Nephron (organoid): ENCODE measurements around the gene SLC43A2.

Source experiments
- H3K27ac Mint-ChIP-seq, 3 experiments: 2 replicates each; pipeline ENCODE4 v1.8.0; 2020; ENCODE audit warnings: mixed read lengths in 3 of 3, mild to moderate bottlenecking in 2 of 3, moderate library complexity in 1 of 3
- H3K27me3 Mint-ChIP-seq: 2 replicates; pipeline ENCODE4 v1.8.0; 2021; ENCODE audit warnings: low read depth, mild to moderate bottlenecking, moderate library complexity, mixed read lengths
- H3K36me3 Mint-ChIP-seq: 2 replicates; pipeline ENCODE4 v1.8.0; 2020; ENCODE audit warnings: low read depth, mixed read lengths
- H3K4me1 Mint-ChIP-seq: 2 replicates; pipeline ENCODE4 v1.8.0; 2020; ENCODE audit warnings: mixed read lengths
- H3K4me3 Mint-ChIP-seq, 3 experiments: 2 replicates each; pipeline ENCODE4 v1.8.0; 2020; ENCODE audit warnings: mild to moderate bottlenecking in 3 of 3, mixed read lengths in 3 of 3, moderate library complexity in 2 of 3
- H3K9me3 Mint-ChIP-seq: 2 replicates; pipeline ENCODE4 v1.8.0; 2020; ENCODE audit warnings: mixed read lengths
- TF ChIP-seq, protein P1 (sequence below), 3 experiments: fragments of 200-600 bp; sonication (generic); IDR thresholded peaks; one replicate each; pipeline ENCODE4 v1.5.0; 2021; ENCODE audit warnings: antibody characterized with exemption in 3 of 3; ENCODE audit not compliant: unreplicated experiment in 3 of 3

The SLC43A2 gene

DNA sequence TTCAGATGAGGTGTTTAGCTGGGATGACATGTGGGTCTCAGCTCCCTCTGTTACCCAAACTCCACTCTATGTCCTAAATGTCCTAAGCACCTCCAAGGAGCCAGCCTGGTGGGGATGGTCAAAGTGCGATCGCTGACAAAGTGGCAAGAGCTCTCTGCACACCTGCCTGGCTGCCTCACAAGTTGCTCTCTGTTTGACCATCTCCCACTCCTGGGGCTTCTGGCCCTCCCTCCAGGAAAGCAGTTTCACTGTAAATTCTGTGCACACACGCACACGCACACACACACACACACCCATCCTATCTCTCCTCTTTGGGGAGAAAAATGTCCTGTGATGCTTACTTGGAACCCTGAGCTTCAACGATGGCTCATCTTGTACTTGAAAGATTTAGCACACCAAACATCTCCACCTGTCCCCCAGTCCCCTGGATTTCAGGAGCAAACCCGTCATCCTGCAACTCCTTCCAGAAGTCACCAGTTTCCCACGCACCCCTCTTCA, 67.7 kb downstream of the SLC43A2 start:
- Mint-ChIP-seq H3K9me3 (no peaks in the 10 kb centered on the region), H3K27ac (peak overlapping the region; percentile 89 to 95 (median 91)), H3K27me3 (peaks cover 9% of the 10 kb centered on the region), H3K36me3 (peaks cover 12% of the 10 kb centered on the region), H3K4me3 (peak overlapping the region; percentile 87 to 91 (median 90)), H3K4me1 (peaks cover 50% of the 10 kb centered on the region)
- TF ChIP-seq, protein P1, sequence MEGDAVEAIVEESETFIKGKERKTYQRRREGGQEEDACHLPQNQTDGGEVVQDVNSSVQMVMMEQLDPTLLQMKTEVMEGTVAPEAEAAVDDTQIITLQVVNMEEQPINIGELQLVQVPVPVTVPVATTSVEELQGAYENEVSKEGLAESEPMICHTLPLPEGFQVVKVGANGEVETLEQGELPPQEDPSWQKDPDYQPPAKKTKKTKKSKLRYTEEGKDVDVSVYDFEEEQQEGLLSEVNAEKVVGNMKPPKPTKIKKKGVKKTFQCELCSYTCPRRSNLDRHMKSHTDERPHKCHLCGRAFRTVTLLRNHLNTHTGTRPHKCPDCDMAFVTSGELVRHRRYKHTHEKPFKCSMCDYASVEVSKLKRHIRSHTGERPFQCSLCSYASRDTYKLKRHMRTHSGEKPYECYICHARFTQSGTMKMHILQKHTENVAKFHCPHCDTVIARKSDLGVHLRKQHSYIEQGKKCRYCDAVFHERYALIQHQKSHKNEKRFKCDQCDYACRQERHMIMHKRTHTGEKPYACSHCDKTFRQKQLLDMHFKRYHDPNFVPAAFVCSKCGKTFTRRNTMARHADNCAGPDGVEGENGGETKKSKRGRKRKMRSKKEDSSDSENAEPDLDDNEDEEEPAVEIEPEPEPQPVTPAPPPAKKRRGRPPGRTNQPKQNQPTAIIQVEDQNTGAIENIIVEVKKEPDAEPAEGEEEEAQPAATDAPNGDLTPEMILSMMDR (IDR thresholded peaks at IDR 0.05; ENCODE audit: unreplicated experiment in 3 of 3): no peak

DNA sequence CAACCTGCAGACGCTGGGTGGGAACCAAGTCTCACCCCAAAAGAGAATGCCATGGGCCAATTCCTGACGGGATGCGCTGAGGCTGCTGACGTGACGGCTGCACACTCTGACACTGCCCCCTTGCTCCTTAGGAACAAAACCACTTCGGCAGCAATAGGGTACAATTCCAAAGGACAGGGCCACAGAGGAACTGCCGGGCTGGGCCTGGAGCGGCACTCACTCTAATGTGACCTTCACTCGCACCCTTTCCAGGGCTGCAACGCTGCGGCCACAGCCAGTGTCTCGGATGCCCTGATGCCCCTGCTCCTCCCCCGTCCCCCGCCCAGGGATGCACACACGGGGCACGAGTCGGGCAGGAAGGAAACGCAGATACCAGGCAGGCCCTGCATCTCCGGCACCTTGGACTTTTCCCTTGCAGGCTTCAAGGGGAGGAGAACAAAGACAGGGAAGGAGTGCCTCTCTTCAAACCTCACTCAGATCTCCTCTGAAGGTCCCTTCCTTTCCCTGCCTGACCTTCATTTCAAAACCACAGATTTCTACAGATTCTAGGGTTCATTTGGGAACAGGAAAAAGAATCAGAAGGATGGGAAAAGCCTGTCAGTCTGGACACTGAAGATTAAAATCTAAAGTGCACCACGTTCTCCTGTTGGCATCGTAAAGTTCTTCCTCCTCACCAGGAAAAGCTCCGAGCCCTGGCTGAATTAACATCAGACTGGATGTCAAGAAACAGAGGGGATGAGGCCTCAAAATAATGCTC, 68.4 kb downstream of the SLC43A2 start:
- TF ChIP-seq, protein P1 (IDR thresholded peaks at IDR 0.05; ENCODE audit: unreplicated experiment in 3 of 3): no peak
- H3K27ac Mint-ChIP-seq: peak overlapping the region; percentile 91 to 95 (median 92)
- H3K36me3 Mint-ChIP-seq: peaks cover 18% of the 10 kb centered on the region
- peaks cover 56% of the 10 kb centered on the region for H3K4me1 Mint-ChIP-seq
- H3K27me3 Mint-ChIP-seq: peaks cover 9% of the 10 kb centered on the region
- no peaks in the 10 kb centered on the region for H3K9me3 Mint-ChIP-seq
- H3K4me3 Mint-ChIP-seq: peak overlapping the region; percentile 87 to 91 (median 90)

DNA sequence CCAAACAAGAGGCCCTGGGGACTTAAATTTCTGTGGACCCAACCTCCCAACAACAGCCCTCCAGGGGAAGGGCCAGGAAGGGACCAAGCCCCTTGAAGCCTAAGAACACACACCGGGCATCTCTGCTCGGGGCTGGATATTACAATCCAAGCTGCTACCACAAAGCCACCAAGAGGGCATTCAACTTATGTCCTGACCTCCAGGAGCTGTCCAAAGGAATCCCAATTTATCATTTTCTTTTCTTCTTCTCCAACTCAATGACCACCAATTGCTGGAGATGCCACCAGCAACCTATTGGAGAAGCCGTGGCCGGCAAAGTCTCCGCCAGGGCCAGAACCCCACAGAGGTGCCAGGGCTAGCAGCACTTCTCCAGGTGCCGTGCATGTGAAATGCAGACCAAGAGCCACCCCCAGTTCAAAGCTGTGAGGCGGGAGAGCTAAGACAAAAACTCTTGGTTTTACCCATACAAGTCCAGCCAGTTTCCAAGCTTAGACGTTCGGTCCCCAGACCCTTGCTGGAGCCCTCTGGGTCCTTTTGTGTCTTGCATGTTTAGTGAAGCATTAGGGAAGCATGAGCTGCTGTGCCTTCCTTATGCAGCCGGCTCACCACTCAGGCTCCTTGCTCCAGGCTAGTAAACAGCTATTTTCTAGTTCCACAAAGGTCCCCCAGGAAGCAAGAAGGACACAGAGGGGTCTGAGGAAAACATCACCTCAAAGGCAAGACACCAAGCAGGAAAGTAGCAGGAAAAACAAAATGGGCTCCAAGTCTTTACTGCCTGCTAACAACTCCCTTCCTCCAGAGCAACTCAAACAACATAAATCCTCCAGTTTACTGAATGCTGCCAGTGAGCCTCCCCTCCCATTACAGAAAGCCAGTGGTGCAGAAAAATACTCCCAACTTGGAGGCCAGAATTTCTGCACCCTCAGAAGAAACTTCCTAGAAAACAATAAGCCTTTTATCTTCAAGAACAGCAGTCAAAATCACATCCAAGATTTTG, 69.3 kb downstream of the SLC43A2 start:
- H3K4me3 Mint-ChIP-seq: peak overlapping the region; percentile 87 to 91 (median 90)
- H3K36me3 Mint-ChIP-seq: peaks cover 20% of the 10 kb centered on the region
- TF ChIP-seq, protein P1 (IDR thresholded peaks at IDR 0.05; ENCODE audit: unreplicated experiment in 3 of 3): no peak
- H3K9me3 Mint-ChIP-seq: no peaks in the 10 kb centered on the region
- H3K4me1 Mint-ChIP-seq: peaks cover 60% of the 10 kb centered on the region
- H3K27ac Mint-ChIP-seq: peak overlapping the region; percentile 91 to 95 (median 92)
- peaks cover 9% of the 10 kb centered on the region for H3K27me3 Mint-ChIP-seq

DNA sequence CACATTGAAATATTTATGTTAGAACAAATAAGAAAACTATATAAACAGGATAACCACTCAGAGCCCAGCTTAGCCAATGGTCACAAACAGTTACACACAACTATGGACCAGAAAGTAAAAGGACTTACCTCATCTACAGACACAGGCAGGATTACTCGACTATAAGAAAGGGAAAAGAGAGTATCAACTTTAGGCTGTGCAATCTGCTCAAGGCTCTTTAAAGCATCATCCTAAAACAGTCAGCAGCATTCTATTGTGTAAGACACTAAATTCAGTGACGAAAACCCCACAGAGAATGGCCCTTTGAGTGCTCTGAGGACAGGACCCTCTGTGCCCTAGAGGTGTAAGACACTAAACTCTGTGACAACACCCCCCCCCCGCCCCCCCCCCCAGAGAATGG, 70.2 kb downstream of the SLC43A2 start:
- peak overlapping the region in 2 of 3 experiments; percentile 50 to 63 for H3K4me3 Mint-ChIP-seq
- H3K36me3 Mint-ChIP-seq: peaks cover 28% of the 10 kb centered on the region
- TF ChIP-seq, protein P1 (IDR thresholded peaks at IDR 0.05; ENCODE audit: unreplicated experiment in 3 of 3): no peak
- H3K27ac Mint-ChIP-seq: peak overlapping the region in 1 of 3 experiments; percentile 95
- no peaks in the 10 kb centered on the region for H3K9me3 Mint-ChIP-seq
- H3K4me1 Mint-ChIP-seq: peaks cover 60% of the 10 kb centered on the region
- H3K27me3 Mint-ChIP-seq: no peaks in the 10 kb centered on the region

DNA sequence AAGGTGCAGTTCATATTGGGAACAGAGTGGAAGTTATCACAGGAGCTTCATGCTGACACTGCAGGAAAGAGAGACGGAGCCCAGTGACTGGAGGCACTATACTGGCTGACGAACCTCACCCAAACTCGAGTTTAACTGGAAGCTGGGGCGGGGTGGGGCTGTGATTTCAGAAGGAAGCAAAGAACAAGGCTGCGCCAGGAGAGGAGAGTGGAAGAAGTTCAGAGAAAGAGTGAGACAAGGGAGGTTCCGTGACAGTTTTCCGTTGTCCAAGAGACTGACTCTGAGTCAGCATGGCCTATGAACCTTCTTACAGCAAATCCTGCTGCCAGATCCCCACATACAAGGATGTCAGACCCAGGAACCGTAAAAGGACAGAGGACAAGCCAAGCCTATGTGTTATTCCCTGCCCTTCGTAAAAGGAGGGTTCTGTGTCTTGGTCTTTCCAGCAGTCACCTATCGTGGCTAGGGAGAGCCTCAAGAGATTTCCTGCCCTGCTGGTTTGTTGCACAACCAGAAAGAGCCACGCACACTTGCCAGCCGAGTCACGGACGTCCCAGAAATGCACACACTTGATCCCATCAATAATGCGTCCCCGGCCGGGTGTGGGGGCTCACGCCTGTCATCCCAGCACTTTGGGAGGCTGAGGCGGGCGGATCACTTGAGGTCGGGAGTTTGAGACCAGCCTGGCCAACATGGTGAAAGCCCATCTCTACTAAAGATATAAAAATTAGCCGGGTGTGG, 71.1 kb downstream of the SLC43A2 start:
- peaks cover 61% of the 10 kb centered on the region for H3K4me1 Mint-ChIP-seq
- no peaks in the 10 kb centered on the region for H3K9me3 Mint-ChIP-seq
- peaks cover 33% of the 10 kb centered on the region for H3K36me3 Mint-ChIP-seq
- H3K27ac Mint-ChIP-seq: peak overlapping the region in 2 of 3 experiments; percentile 63 to 87
- TF ChIP-seq, protein P1 (IDR thresholded peaks at IDR 0.05; ENCODE audit: unreplicated experiment in 3 of 3): no peak
- H3K27me3 Mint-ChIP-seq: no peaks in the 10 kb centered on the region
- H3K4me3 Mint-ChIP-seq: peak overlapping the region; percentile 20 to 37 (median 21)
